Fibroblast of villous mesenchyme (primary cell): ENCODE data around the gene BAZ1A. TPM values are rescaled to one million over a fixed set of nuclear protein-coding genes. Genes with fewer than 3 reads are reported as not detected.

ENCODE experiments used
- DNase-seq: peaks from one replicate; pipeline ENCODE4 v3.0.0-alpha.2; 2010; ENCODE audit warnings: low read depth
- H3K4me3 ChIP-seq: 2 replicates; pipeline ENCODE4 v1.5.1; 2011; ENCODE audit warnings: low read depth, mild to moderate bottlenecking, low read length
- total RNA-seq: library from RNA; depleted of rRNA; stranded (reverse); fragments of >200 nt; gene quantifications from 2 replicates; pipeline ENCODE4 v1.2.3, GENCODE V29; 2012
- TF ChIP-seq, protein P1 (sequence below): IDR thresholded peaks from 2 replicates; pipeline ENCODE4 v1.5.1; 2012; ENCODE audit warnings: low read depth, mild to moderate bottlenecking, low read length; ENCODE audit not compliant: insufficient read depth

Gene BAZ1A, protein sequence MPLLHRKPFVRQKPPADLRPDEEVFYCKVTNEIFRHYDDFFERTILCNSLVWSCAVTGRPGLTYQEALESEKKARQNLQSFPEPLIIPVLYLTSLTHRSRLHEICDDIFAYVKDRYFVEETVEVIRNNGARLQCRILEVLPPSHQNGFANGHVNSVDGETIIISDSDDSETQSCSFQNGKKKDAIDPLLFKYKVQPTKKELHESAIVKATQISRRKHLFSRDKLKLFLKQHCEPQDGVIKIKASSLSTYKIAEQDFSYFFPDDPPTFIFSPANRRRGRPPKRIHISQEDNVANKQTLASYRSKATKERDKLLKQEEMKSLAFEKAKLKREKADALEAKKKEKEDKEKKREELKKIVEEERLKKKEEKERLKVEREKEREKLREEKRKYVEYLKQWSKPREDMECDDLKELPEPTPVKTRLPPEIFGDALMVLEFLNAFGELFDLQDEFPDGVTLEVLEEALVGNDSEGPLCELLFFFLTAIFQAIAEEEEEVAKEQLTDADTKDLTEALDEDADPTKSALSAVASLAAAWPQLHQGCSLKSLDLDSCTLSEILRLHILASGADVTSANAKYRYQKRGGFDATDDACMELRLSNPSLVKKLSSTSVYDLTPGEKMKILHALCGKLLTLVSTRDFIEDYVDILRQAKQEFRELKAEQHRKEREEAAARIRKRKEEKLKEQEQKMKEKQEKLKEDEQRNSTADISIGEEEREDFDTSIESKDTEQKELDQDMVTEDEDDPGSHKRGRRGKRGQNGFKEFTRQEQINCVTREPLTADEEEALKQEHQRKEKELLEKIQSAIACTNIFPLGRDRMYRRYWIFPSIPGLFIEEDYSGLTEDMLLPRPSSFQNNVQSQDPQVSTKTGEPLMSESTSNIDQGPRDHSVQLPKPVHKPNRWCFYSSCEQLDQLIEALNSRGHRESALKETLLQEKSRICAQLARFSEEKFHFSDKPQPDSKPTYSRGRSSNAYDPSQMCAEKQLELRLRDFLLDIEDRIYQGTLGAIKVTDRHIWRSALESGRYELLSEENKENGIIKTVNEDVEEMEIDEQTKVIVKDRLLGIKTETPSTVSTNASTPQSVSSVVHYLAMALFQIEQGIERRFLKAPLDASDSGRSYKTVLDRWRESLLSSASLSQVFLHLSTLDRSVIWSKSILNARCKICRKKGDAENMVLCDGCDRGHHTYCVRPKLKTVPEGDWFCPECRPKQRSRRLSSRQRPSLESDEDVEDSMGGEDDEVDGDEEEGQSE (N-terminal part only)
- total RNA-seq, result 29.6 and 49.2 TPM in 2 replicates

DNA sequence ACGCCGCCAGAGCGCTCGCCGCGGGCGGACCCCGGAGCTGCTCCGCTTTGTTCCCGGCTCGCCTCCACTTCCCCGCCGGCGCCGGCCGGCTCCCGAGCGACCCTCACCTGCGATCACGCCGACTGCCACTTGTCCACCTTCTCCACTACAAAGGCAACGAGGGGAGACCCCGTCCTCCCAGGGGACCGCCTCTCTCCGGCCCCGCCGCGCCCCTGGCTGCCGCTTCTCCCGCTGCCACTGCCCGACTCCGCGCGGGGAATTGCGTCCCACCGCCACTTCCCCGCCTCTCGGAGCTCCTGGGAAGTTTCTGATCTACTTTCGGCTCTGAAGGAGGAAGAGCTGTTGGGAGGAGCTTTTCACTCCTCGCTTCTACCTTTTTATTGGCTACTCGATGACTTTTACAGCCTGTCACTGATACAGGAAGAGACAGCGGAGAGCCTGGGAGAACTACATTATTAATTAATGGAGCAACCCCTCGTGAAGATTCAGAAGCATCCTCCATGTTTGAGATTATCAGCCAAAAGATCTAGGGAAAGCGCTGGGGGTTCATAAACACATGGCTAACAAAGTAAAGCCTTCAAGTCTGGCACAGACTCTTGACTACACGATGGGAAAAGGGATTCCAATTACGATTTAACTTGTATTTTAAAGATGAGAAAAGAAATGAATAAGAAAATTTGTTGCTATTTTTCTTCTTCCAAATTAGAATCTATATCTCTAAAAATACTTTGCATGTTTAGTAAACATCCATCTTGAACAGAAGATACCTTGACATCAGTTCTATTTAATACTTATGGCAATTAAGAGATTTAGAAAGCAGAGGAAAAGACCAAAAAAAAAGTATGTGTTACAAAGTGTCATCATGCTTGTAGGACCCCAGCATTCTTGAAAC, at the start of gene BAZ1A:
Gene BAZ1A (minus strand): TSS at position 330 of the 892 bp plus-strand sequence. CDS start 756 bp downstream, outside the sequence.
- TF ChIP-seq, protein P1, sequence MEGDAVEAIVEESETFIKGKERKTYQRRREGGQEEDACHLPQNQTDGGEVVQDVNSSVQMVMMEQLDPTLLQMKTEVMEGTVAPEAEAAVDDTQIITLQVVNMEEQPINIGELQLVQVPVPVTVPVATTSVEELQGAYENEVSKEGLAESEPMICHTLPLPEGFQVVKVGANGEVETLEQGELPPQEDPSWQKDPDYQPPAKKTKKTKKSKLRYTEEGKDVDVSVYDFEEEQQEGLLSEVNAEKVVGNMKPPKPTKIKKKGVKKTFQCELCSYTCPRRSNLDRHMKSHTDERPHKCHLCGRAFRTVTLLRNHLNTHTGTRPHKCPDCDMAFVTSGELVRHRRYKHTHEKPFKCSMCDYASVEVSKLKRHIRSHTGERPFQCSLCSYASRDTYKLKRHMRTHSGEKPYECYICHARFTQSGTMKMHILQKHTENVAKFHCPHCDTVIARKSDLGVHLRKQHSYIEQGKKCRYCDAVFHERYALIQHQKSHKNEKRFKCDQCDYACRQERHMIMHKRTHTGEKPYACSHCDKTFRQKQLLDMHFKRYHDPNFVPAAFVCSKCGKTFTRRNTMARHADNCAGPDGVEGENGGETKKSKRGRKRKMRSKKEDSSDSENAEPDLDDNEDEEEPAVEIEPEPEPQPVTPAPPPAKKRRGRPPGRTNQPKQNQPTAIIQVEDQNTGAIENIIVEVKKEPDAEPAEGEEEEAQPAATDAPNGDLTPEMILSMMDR, result no peak
- peak within 1 kb of the TSS; percentile 92 for H3K4me3 ChIP-seq
- peak; percentile 94 for DNase-seq

DNA sequence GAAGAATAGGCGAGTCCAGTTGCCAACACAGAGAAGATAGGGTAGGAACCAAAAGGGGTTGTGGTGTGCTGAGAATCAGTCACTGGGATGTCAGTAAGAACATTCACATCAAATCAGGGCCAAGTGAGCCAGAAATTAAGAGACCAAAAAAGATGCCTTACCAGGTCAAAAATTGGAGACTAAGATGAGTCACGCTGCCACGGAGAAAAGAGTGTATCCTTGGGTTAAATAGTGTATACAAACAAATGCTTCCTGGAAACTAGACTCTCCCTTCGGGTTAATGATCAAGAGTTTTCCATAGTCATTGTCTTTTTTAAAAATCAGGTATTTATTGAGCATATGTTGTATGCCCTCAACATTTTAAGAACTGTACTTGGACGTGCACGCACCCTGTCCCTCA, 45.2 kb upstream of the BAZ1A start:
- DNase-seq, result peak; percentile 17
- no peak overlapping the region for H3K4me3 ChIP-seq
- TF ChIP-seq, protein P1, result no peak

DNA sequence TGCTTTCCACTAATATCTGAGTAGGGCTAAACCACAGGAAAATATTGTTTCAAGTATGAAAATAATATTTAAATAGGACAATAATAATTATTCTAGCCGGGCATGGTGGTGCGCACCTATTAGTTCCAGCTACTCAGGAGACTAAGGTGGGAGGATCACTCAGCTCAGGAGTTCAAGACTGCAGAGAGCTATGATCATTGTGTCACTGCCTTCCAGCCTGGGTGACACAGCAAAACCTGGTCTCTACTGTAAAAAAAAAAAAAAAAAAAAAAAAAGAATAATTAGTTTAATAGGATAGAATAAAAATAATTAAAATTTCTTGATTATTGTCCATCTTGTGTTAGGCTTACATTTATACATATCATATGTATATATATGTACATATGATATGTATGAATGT, 38.5 kb upstream of the BAZ1A start:
- TF ChIP-seq, protein P1, result no peak

DNA sequence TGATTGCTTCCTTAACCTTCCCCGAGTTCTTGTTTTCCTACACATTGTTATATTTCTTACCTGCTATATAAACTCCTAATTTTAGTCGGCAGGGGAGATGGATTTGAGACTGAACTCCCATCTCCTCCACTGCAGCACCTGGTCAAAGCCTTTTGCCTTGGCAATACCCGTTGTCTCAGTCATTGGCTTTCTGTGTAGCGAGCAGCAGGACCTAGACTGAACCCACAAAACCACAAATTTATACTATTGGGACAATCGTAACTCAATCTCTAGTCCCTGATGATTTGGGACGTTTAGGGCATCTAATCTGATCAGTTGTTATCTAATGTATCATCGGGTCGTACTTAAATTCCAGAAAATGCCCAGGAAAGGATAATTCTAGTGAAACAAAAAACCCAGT, 37.8 kb upstream of the BAZ1A start:
- TF ChIP-seq, protein P1, result no peak
- DNase-seq, result no peak
- no peak overlapping the region for H3K4me3 ChIP-seq

More for the DNA sequence above, 38.5 kb upstream of the BAZ1A start:
- DNase-seq, result no peak
- H3K4me3 ChIP-seq, result no peak overlapping the region

DNA sequence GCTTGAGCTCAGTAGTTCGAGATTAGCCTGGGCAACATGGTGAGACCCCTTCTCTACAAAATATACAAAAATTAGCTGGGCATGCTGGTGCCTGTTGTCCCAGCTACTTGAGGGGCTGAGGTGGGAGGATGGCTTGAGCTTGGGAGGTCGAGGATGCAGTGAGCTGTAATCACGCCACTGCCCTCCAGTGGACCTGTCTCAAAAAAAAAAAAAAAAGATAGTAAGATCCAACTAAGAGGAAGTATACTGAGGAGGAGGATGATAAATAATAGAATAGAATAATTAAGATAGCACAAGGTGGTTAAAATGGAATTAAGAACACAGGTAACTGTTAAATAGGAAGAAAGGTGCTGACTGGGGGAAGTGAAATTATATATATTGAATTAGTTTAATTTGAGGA, 37.0 kb upstream of the BAZ1A start:
- TF ChIP-seq, protein P1, result peak; percentile 3
- H3K4me3 ChIP-seq, result no peak overlapping the region
- DNase-seq, result no peak
